Keratinocyte (primary cell): ENCODE measurements around the gene HOXB6. TPM values are rescaled to one million over a fixed set of nuclear protein-coding genes. Genes with fewer than 3 reads are reported as not detected.
A peak's percentile ranks its signal among the peaks of the same experiment; 100 is the strongest.

Experiments
- DNase-seq: peaks from one replicate; pipeline ENCODE4 v3.0.0-alpha.2; 2011; ENCODE audit warnings: low read depth, missing footprints, low spot score
- FAIRE-seq: peaks from 2 replicates; lab custom pipeline; 2011; peaks lifted over from hg19 to GRCh38; lab: Jason Lieb, UNC
- H2AFZ ChIP-seq: 2 replicates; pipeline ENCODE4 v1.6.0; 2012; ENCODE audit warnings: low read length, control low read depth, inconsistent platforms; ENCODE audit not compliant: control insufficient read depth
- H3K27ac ChIP-seq: 2 replicates; pipeline ENCODE4 v1.5.1; 2011; ENCODE audit warnings: low read length; ENCODE audit not compliant: control insufficient read depth, insufficient read depth
- H3K27me3 ChIP-seq: 3 replicates; pipeline ENCODE4 v1.6.0; 2011; ENCODE audit warnings: low read length; ENCODE audit not compliant: control insufficient read depth, insufficient read depth; ENCODE audit errors: extremely low read depth
- H3K36me3 ChIP-seq, 2 experiments: 2 replicates in 1 of 2; 3 replicates in 1 of 2; pipeline ENCODE4 v1.5.1; 2011; ENCODE audit warnings: low read length in 2 of 2, mild to moderate bottlenecking in 1 of 2; ENCODE audit not compliant: control insufficient read depth in 2 of 2, insufficient read depth in 2 of 2; ENCODE audit errors: extremely low read depth in 1 of 2
- H3K4me1 ChIP-seq: 3 replicates; pipeline ENCODE4 v1.5.1; 2011; ENCODE audit warnings: low read length; ENCODE audit not compliant: control insufficient read depth, insufficient read depth; ENCODE audit errors: extremely low read depth
- H3K4me2 ChIP-seq: 3 replicates; pipeline ENCODE4 v1.6.0; 2011; ENCODE audit warnings: low read depth, low read length; ENCODE audit not compliant: control insufficient read depth, insufficient read depth; ENCODE audit errors: extremely low read depth
- H3K4me3 ChIP-seq, 3 experiments: fragments of 200-600 bp in 1 of 3; sonication (generic) in 1 of 3; 2 replicates in 2 of 3; 3 replicates in 1 of 3; pipeline ENCODE4 v1.5.1; 2011 to 2016; ENCODE audit warnings: low read length in 3 of 3, mild to moderate bottlenecking in 3 of 3, control low read depth in 2 of 3, inconsistent platforms in 1 of 3, low read depth in 1 of 3, mixed read lengths in 1 of 3, mixed run types in 1 of 3, moderate library complexity in 1 of 3; ENCODE audit not compliant: control insufficient read depth in 2 of 3, insufficient read depth in 2 of 3; ENCODE audit errors: extremely low read depth in 1 of 3
- H3K79me2 ChIP-seq: 2 replicates; pipeline ENCODE4 v1.6.0; 2012; ENCODE audit warnings: low read length; ENCODE audit not compliant: control insufficient read depth, insufficient read depth
- H3K9ac ChIP-seq: 3 replicates; pipeline ENCODE4 v1.6.0; 2011; ENCODE audit warnings: low read length; ENCODE audit not compliant: control insufficient read depth, insufficient read depth; ENCODE audit errors: extremely low read depth
- H3K9me1 ChIP-seq: 3 replicates; pipeline ENCODE4 v1.6.0; 2011; ENCODE audit warnings: low read length; ENCODE audit not compliant: control insufficient read depth, insufficient read depth; ENCODE audit errors: extremely low read depth
- H3K9me3 ChIP-seq: 2 replicates; pipeline ENCODE4 v1.5.1; 2012; ENCODE audit warnings: low read depth, low read length; ENCODE audit not compliant: control insufficient read depth
- H4K20me1 ChIP-seq: 3 replicates; pipeline ENCODE4 v1.6.0; 2011; ENCODE audit warnings: low read length; ENCODE audit not compliant: control insufficient read depth, insufficient read depth; ENCODE audit errors: extremely low read depth
- CTCF ChIP-seq, 3 experiments: IDR thresholded peaks in 1 of 3; conservative IDR thresholded peaks in 1 of 3; optimal IDR thresholded peaks in 1 of 3; 2 replicates in 2 of 3; 3 replicates in 1 of 3; pipeline versions ENCODE3 to v1.5.1; 2011; ENCODE audit warnings: low read length in 3 of 3, mild to moderate bottlenecking in 3 of 3, moderate library complexity in 2 of 3, control low read depth in 1 of 3, inconsistent platforms in 1 of 3; ENCODE audit not compliant: insufficient read depth in 2 of 3; ENCODE audit errors: extremely low read depth in 1 of 3
- EZH2 ChIP-seq: IDR thresholded peaks from one replicate; pipeline ENCODE4 v1.6.1; 2012; ENCODE audit warnings: inconsistent platforms, mild to moderate bottlenecking, low read length, moderate library complexity
- dilution Hi-C: fragments of 300-500 bp; cut with MboI; formaldehyde crosslinking; loops from one replicate; pipeline ENCODE4 v1.7.0; 2020; ENCODE audit warnings: low sequenced_read_pairs; ENCODE audit not compliant: extremely low pct_ligation_motif_present
- polyA plus RNA-seq, 5 experiments: library from polyadenylated mRNA; depleted of rRNA in 3 of 5; stranded (reverse) in 3 of 5; stranded (forward) in 1 of 5; unstranded in 1 of 5; fragments of >200 nt; gene quantifications; 1 replicate in 1 of 5; 2 replicates in 3 of 5; 3 replicates in 1 of 5; pipeline versions ENCODE4 v1.2.1 to v1.2.3, GENCODE V29; 2011 to 2012; ENCODE audit warnings: missing spikeins in 2 of 5, low read depth in 1 of 5, low replicate concordance in 1 of 5

HOXB6 gene
- polyA plus RNA-seq, 1 donor (not counting 4 experiments of a cell fraction or from before 2014, with no cell fraction given): 0.62 TPM

GRCh38 chr17:48571024-48571818, 33.6 kb downstream of the HOXB6 start:
- DNase-seq (no peak), FAIRE-seq (no peak)
- dilution Hi-C loops: no loop called here
- Histone ChIP-seq H3K9me3 (no peaks in the 10 kb centered on the region), H3K4me3 (no peak overlapping the region), H3K4me1 (peaks cover 17% of the 10 kb centered on the region), H3K4me2 (no peak overlapping the region), H4K20me1 (no peaks in the 10 kb centered on the region), H3K79me2 (no peaks in the 10 kb centered on the region), H2AFZ (no peak overlapping the region), H3K27me3 (peaks cover 78% of the 10 kb centered on the region), H3K36me3 (peaks cover 0 to 2% of the 10 kb centered on the region in 2 experiments), H3K9ac (no peak overlapping the region), H3K9me1 (no peaks in the 10 kb centered on the region), H3K27ac (no peak overlapping the region)
- TF ChIP-seq CTCF (optimal IDR thresholded peaks at IDR 0.05 in 1 of 3, IDR thresholded peaks at IDR 0.05 in 1 of 3, conservative IDR thresholded peaks at IDR 0.05 in 1 of 3; ENCODE audit: extremely low read depth in 1 of 3, insufficient read depth in 2 of 3, low read length in 3 of 3) (no peak), EZH2 (no peak)

DNA sequence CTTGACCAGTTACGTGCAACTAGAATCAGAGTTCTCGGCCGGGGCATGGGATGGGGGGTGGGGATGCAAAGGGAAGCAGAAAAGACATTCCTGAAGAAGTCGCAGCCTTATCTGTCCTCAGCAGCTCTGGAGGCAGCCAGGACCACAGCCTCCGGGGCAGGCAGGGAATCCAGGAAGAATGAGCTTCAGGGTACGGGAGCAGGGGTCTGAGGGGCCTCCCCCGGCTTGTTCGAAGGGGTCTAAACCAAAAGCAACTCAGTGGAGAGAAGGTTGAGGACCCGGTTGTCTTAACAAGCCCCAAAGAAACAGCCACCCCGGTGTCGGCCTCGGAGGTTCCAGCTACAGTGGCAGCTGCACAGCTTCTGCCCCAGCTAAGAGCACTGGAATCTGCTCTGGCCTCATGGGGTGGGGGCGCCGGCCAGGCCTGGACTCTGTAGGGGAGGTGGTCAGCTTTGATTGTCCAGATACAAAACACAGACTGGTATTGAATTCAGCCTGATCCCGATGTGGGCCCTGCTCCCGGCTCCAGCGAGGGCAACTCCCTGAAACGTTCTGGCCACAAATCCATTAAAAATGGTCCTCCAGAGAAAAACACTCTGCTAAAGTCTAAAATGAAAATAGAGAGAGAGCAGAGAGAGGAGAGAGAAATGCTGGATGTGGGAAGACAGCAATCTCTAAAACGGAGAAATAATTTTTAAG, 34.3 kb downstream of the HOXB6 start:
- Histone ChIP-seq H3K27me3 (peaks cover 80% of the 10 kb centered on the region), H4K20me1 (no peaks in the 10 kb centered on the region), H3K4me2 (no peak overlapping the region), H3K79me2 (no peaks in the 10 kb centered on the region), H3K36me3 (peaks cover 0 to 1% of the 10 kb centered on the region in 2 experiments), H3K9me3 (no peaks in the 10 kb centered on the region), H3K9ac (no peak overlapping the region), H3K4me3 (no peak overlapping the region), H3K4me1 (peaks cover 17% of the 10 kb centered on the region), H3K27ac (no peak overlapping the region), H3K9me1 (no peaks in the 10 kb centered on the region), H2AFZ (no peak overlapping the region)
- FAIRE-seq (no peak), DNase-seq (no peak)
- dilution Hi-C loops: no loop called here
- no peak for TF ChIP-seq CTCF (optimal IDR thresholded peaks at IDR 0.05 in 1 of 3, IDR thresholded peaks at IDR 0.05 in 1 of 3, conservative IDR thresholded peaks at IDR 0.05 in 1 of 3; ENCODE audit: extremely low read depth in 1 of 3, insufficient read depth in 2 of 3, low read length in 3 of 3)
- TF ChIP-seq EZH2: peak; percentile 35
